Subcutaneous adipose tissue (tissue), 4 donors: ENCODE results near the gene SPRY2. TPM values are rescaled to one million over a fixed set of nuclear protein-coding genes. Genes with fewer than 3 reads are reported as not detected.

ENCODE experiments used
- CTCF ChIP-seq: fragments of 450-650 bp; IDR thresholded peaks from one replicate; pipeline ENCODE4 v1.5.1; 2016; ENCODE audit warnings: low read depth, mild to moderate bottlenecking, control low read depth, antibody characterized with exemption, moderate library complexity
- total RNA-seq, 4 donors: library from RNA; depleted of rRNA; stranded (reverse); fragments of >200 nt; gene quantifications; one replicate each; pipeline ENCODE4 v1.1.0, GENCODE V29; 2016

Gene SPRY2
- total RNA-seq, 4 donors from 2014 or later: 48.3 to 84.9 (median 68.0) TPM

- no peak for TF ChIP-seq CTCF
Observed at GRCh38 chr13:80363890-80364503, 23.1 kb upstream of the SPRY2 start.

- no peak for TF ChIP-seq CTCF
Observed at GRCh38 chr13:80362481-80362880, 21.6 kb upstream of the SPRY2 start.

GRCh38 chr13:80361883-80362327 lies 21.0 kb upstream of the SPRY2 start:
- no peak for TF ChIP-seq CTCF

- no peak for TF ChIP-seq CTCF
Observed at GRCh38 chr13:80361298-80361697, 20.4 kb upstream of the SPRY2 start.

GRCh38 chr13:80360453-80360800 lies 19.5 kb upstream of the SPRY2 start:
- TF ChIP-seq CTCF: no peak

- TF ChIP-seq CTCF: no peak
Observed at GRCh38 chr13:80359778-80360452, 19.0 kb upstream of the SPRY2 start.

- TF ChIP-seq CTCF: no peak
Observed at GRCh38 chr13:80359414-80359777, 18.5 kb upstream of the SPRY2 start.
